ENCODE data around the gene SLC1A7.

- no peak for TF ChIP-seq CTCF (IDR thresholded peaks at IDR 0.05; ENCODE audit: poor library complexity, severe bottlenecking)
- TF ChIP-seq POLR2AphosphoS5 (IDR thresholded peaks at IDR 0.05): no peak
- TF ChIP-seq REST (IDR thresholded peaks at IDR 0.05; ENCODE audit: borderline replicate concordance): no peak
- TF ChIP-seq EP300 (conservative IDR thresholded peaks at IDR 0.05; ENCODE audit: poor library complexity, severe bottlenecking): no peak
- TF ChIP-seq TAF1 (IDR thresholded peaks at IDR 0.05; ENCODE audit: low read depth): no peak
- TF ChIP-seq RAD21 (conservative IDR thresholded peaks at IDR 0.05): no peak
These were observed 52.0 kb downstream of the SLC1A7 start for GRCh38 chr1:53090227-53091147.
